Measurements from ENCODE around the gene MAB21L3.

GRCh38 chr1:116161390-116161789 is 50.2 kb downstream of the MAB21L3 start:
- TF ChIP-seq, protein P1, sequence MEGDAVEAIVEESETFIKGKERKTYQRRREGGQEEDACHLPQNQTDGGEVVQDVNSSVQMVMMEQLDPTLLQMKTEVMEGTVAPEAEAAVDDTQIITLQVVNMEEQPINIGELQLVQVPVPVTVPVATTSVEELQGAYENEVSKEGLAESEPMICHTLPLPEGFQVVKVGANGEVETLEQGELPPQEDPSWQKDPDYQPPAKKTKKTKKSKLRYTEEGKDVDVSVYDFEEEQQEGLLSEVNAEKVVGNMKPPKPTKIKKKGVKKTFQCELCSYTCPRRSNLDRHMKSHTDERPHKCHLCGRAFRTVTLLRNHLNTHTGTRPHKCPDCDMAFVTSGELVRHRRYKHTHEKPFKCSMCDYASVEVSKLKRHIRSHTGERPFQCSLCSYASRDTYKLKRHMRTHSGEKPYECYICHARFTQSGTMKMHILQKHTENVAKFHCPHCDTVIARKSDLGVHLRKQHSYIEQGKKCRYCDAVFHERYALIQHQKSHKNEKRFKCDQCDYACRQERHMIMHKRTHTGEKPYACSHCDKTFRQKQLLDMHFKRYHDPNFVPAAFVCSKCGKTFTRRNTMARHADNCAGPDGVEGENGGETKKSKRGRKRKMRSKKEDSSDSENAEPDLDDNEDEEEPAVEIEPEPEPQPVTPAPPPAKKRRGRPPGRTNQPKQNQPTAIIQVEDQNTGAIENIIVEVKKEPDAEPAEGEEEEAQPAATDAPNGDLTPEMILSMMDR (IDR thresholded peaks at IDR 0.05; ENCODE audit: insufficient read depth, low read length, poor library complexity, severe bottlenecking) = no peak
- no peak for TF ChIP-seq EZH2phosphoT487 (conservative IDR thresholded peaks at IDR 0.05; ENCODE audit: low read length)

Measured in SU-DHL-6 (cell line).